Limb (tissue), 2 donors: ENCODE measurements around the gene EEFSEC.

Experiments used
- DNase-seq, 2 donors: peaks; one replicate each; pipeline ENCODE4 v3.0.0-alpha.2; 2016; ENCODE audit errors: extremely low spot score in 2 of 2

EEFSEC gene

GRCh38 chr3:128328546-128329458 is 175.5 kb downstream of the EEFSEC start:
- peak in 1 of 2 donors; percentile 13 for DNase-seq

GRCh38 chr3:128329491-128330213 is 176.4 kb downstream of the EEFSEC start:
- DNase-seq = no peak

- DNase-seq = no peak
Observed at GRCh38 chr3:128330214-128330842, 177.0 kb downstream of the EEFSEC start.

GRCh38 chr3:128334086-128334645 is 180.9 kb downstream of the EEFSEC start:
- no peak for DNase-seq

- DNase-seq = no peak
Observed at GRCh38 chr3:128334766-128335165, 181.5 kb downstream of the EEFSEC start.

GRCh38 chr3:128335621-128336296 is 182.5 kb downstream of the EEFSEC start:
- DNase-seq = no peak

GRCh38 chr3:128336337-128337156 is 183.3 kb downstream of the EEFSEC start:
- DNase-seq = no peak

- peak in 1 of 2 donors; percentile 17 for DNase-seq
Observed at GRCh38 chr3:128337305-128337704, 184.0 kb downstream of the EEFSEC start.

- no peak for DNase-seq
Observed at GRCh38 chr3:128338536-128339330, 185.5 kb downstream of the EEFSEC start.

- DNase-seq = no peak
Observed at GRCh38 chr3:128339491-128340012, 186.3 kb downstream of the EEFSEC start.

- DNase-seq = no peak
Observed at GRCh38 chr3:128340198-128340903, 187.1 kb downstream of the EEFSEC start.

- DNase-seq = no peak
Observed at GRCh38 chr3:128340904-128341555, 187.7 kb downstream of the EEFSEC start.

- DNase-seq = no peak
Observed at GRCh38 chr3:128341659-128342395, 188.5 kb downstream of the EEFSEC start.

- DNase-seq = no peak
Observed at GRCh38 chr3:128342701-128343180, 189.5 kb downstream of the EEFSEC start.

GRCh38 chr3:128343287-128344051 is 190.2 kb downstream of the EEFSEC start:
- no peak for DNase-seq

GRCh38 chr3:128344052-128344735 is 190.9 kb downstream of the EEFSEC start:
- DNase-seq = no peak
